Glomerular visceral epithelial cell (primary cell): ENCODE measurements around the gene FHOD1.

Experiments used
- DNase-seq: peaks from one replicate; pipeline ENCODE4 v3.0.0-alpha.2; 2016; ENCODE audit errors: extremely low spot score

The FHOD1 gene

DNA sequence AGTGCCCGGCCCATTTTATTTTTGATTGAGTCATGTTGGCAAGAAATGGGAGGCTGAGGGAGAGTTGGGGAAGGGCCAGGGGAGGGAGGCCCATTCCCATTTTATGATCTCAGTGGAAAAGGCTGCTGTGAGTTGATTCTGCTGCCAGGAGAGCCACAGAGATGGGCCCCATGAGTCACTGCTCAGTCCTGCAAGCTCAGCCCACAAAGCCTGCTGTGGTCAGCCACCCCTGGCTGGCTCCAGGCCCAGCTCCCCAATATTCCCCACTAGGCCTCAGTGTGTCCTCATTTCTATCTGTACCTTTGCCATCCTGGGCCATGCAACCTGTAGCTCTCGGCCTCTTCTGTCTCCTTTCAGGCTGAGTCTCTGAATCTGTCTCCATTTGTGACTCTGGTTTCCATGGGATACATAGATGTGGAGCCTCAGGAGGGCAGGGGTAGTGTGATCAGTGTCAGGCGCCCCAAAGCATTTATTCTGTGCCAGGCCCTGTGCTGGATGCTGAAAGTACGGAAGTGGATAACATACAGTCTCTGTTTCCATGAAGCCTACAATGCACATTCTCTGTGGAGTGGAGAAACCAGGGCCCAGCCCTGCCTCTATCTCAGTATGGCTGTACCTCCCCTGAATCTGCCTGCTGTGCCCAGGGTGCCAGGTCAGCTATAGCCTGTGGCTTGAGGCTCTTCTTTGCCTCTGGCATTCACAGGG is 30.2 kb upstream of the FHOD1 start:
- DNase-seq, result peak; percentile 98

DNA sequence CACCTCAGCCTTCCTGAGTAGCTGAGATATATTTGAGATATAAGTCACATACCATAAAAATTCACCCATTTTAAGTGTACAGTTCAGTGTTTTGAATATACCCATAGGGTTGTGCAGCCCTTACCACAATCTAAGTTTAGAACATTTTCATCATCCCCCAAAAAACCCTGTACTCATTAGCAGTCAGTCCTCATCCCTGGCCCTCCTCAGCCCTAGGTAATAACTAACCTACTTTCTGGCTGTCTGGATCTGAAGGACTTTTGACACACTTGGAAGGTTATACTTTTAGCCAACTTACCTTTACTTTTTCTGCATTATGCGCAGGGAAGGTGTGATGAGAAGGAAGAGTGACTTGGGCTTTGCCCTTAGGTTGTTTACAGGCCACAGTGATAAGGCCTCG is 28.0 kb upstream of the FHOD1 start:
- DNase-seq, result no peak

DNA sequence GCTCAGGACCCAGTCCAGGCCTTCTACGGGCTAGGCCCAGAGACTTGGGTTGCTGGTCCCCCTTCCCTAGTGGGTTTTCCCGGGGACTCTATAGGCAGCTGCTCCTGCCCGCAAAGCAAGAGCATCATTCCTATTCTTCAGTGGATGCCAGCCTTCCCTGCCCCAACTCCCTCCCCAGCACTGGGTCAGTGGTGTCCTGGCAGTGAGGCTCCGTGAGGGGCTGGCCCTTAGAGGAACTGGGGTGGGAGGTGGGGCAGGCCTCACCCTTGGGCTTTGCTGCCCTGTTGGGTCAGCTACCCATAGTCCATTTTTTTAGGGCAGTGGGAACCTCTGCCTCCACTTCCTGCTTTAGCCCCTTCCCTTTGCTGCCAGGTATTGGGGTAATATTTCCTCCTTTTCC is 24.2 kb upstream of the FHOD1 start:
- DNase-seq, result no peak

DNA sequence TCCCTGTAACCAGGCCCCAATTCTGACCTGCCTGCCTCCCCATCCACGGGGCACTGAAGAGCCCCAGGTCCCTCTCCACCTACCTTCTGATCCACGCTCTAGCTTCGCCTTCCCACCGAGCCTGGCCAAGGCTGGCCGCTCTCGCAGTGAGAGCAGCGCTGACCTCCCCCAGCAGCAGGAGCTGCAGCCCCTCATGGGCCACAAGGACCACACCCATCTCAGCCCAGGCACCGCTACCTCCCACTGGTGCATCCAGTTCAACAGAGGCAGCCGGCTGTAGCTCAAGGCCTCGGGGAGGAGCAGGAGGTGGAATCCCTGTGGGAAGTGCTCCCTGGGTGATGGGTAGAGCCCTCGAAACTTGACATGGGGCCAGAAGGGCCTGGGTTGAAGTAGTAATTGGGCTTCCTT is 23.7 kb upstream of the FHOD1 start:
- DNase-seq, result no peak

DNA sequence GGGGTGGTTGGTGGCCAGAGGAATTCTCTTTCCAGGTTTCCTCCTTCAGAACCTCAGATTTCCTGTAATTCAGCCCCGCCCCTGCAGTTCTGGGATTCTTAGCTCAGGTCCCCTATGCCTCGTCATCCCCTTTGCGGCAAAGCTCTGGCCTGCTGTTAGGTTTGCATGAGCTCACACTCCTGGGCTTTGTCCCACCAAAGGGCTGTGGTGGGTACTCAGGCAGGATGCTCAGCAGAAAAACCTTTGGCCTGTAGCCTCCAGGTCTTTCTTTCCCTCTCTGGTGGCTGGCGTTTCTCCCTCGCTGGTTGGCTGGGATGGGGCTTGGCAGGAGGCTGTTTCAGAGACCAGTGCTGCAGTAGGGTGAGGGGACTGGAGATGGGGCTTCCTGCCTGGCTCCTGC is 22.5 kb upstream of the FHOD1 start:
- peak; percentile 84 for DNase-seq

DNA sequence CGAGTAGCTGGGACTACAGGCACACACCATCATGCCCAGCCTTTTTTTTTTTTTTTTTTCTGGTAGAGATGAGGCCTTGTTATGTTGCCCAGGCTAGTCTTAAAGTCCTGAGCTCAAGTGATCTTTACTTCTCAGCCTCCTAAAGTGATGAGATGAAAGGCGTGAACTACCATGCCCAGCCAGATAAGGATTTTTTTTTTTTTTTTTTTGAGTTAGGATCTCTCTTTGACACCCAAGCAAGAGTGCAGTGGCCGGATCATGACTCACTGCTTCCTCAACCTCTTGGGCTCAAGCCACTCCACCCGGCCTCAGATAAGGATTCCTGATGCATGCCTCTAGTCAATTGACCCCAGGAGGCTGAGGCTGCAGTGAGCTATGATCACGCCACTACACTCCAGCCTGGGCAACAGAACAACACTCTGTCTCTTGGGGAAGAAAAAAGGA is 20.9 kb upstream of the FHOD1 start:
- peak; percentile 89 for DNase-seq

DNA sequence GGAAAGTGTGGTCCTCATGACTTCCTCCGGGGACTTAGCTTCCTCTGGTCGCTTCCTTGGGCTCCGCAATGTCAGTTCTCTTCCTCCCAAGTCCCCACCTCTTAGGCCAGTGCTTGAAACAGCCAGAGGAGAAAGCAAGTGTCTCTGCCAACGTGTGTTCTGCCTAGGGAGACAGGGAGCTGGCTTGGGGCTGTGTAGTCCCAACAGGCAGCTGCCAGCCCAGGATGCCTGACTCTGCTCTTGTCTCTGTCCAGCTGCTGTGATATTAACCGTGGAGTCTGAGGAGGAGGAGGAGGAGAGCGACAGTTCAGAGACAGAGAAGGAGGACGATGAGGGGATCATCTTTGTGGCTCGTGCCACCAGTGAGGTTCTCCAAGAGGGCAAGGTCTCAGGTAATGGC is 18.6 kb upstream of the FHOD1 start:
- no peak for DNase-seq

DNA sequence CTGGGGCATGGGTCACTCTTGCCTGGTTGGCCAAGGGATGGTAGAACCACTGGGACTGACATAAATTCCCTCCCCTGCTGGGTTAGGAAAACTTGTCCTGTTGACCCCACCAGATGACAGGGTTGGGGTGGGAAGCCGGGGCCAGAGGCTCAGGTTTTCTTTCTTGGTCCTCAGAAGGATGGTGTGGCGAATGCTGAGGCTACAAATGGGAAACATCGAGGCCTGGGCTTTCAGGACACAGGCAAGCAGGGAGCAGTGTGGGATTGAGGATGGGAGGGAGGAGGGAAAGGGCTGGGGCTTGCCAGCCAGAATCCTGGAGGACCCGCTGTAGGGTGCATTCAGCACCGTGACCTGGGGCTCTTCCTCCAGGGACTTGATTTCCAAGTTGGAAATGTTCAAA is 17.6 kb upstream of the FHOD1 start:
- DNase-seq, result no peak

DNA sequence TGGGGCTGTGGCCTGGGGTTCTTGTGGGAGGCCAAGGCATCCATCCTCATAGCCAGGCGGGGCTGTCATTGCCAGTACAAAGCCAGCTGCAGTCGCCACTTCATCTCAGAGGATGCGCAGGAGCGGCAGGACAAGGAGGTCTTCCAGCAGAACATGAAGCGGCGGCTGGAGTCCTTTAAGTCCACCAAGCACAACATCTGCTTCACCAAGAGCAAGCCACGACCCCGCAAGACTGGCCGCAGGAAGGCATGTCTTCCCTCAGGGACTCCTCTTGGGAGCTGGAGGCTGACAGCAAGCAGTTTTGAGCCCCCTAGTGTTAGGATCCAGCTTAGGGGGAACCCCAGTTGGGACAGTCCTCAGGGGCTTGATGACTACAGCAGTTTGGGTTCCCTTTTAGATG is 17.0 kb upstream of the FHOD1 start:
- DNase-seq, result no peak

DNA sequence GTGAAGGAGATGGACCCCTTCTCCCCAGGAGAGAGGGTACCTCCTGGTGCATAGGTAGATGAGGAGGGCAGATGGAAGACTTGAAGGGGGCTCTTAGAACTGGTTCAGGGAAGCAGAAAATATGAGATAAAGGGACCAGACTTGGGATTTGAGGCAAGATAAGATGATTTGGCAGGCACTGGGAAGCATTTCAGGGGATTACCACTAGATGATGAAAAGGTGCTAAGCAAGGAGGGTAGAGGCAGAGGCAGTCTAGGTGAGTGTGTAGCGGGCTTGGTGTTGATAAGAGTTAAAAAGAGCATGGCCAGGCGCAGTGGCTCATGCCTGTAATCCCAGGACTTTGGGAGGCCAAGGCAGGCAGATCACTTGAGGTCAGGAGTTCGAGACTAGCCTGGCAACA is 15.9 kb upstream of the FHOD1 start:
- no peak for DNase-seq

DNA sequence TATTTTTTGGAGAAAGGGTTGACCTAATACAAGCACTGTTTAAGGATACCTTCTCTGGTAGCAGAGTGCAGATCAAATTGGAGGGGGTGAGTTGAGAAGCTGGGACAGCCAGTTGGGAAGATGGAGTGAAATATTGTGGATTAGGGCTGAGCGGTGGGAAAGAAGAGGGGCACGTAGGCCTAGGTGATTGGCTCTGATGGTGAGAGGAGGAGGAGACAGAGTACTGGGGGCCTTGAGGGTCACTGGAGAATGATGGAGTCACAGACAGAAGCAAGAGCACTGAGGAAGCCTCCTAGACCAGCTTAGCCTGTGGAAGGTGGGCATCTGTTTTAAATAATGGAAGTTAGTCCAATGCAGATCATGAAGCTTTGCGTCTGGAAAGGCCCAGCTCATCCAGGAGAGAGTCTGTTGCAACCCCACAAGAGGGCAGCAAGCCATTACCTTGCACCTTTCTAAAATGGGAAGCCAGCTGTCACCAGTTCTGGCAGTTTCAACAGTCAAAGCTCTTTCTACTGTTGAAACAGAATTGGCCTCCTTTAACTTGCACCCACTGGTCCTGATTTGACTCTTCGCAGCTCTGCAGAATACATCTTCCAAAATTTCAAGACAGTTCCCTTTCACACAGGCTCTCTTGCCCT is 13.3 kb upstream of the FHOD1 start:
- peak; percentile 53 for DNase-seq

DNA sequence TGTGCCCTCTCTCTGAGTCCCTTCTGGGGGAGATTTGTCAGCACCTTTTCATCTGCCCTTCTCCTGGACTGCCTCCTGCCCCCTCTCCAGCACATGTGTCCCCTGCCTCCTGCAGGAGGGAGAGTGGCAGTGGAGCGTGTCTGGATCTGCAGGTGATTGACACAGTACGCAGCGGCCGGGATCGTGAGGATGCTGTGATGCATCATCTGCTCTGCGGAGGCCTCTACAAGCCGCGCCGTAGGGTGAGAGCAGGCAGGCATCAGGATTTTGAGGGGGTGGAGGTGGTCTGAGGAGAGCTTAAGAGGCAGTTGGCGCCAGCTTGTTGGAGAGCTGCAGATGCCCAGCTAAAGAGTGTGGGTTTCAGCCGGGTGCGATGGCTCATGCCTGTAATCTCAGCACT is 12.4 kb upstream of the FHOD1 start:
- no peak for DNase-seq

DNA sequence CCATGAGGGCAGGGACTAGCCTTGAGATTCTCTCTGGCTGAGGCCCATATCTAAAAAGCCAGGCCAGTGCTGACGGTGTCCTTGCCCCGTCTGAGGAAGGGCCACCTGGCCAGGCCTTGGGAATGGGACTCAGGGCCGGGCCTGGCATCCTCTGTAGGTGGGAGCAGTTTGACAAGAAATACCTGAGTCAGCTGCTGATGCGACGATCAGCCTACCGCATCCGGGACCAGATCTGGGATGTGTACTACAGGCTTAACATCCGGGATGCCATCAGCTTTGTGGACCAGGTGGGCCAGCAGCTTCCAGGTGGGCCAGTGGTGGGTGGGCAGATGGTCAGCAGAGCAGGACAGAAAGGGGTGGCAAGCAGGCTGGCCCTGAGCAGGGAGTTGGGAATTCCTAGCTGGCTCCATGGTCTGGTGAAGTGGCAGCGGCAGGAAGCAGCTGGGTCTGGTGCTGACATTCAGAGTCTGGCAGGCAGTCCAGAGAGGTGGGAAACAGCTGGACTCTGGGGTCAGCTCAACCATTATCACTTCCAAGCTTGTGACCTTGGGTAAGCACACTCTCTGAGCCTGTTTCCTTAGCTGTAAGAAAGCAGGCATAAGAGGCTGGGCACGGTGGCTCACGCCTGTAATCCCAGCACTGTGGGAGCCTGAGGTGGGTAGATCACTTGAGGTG is 11.0 kb upstream of the FHOD1 start:
- no peak for DNase-seq

DNA sequence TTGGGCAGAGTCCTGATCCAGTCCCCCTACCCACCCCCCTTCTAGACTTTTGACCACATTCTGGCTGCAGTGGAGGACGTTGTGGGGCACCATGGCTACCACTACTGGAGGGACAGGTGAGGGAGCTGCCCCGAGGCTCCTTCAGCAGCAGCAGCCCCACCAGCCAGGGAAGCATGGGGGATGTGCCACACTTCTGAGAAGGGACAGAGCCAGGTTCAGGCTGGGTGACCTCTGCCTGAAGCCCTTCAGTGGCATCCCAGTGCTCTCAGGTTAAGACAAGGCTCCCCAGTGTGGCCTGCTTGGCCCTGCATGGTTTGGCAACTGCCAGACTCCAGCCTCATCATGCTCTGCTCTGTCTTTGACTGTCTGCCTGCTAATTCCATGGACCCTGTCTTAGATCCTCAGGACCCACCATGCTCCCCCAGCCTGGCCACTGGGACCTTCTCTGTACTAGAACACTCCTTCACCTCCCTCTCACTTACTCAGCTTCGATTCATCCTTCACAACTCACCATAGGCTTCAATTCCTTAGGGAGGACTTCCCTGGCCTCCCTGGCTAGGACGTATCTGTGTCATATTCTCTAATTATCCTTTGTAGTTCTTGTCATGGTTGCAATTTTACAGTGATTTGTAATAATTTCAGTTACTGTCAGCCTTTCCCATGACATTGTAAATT is 10.3 kb upstream of the FHOD1 start:
- no peak for DNase-seq

DNA sequence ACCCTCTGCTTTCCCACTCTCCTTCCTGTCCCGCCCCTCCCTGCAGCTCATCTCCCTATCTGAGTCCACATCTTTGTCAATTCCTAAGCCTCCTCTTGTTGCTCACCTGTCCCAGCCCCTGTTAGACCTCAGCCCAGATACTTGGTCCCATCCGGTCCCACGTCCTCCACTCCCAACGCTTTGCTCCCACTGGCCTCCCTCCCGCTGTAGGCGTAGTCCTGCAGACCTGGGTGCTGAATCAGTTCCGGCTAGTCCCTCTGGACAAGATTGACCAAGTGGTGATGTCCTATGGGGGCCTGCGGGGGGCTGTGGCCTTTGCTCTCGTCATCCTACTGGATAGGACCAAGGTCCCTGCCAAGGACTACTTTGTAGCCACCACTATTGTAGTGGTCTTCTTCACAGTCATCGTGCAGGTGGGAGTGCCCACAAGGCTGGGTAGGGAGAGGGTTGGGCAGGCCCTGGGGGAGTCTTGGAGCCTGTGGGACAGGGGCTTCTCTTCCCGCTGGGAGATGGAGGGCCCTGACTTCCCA is 9.5 kb upstream of the FHOD1 start:
- no peak for DNase-seq

DNA sequence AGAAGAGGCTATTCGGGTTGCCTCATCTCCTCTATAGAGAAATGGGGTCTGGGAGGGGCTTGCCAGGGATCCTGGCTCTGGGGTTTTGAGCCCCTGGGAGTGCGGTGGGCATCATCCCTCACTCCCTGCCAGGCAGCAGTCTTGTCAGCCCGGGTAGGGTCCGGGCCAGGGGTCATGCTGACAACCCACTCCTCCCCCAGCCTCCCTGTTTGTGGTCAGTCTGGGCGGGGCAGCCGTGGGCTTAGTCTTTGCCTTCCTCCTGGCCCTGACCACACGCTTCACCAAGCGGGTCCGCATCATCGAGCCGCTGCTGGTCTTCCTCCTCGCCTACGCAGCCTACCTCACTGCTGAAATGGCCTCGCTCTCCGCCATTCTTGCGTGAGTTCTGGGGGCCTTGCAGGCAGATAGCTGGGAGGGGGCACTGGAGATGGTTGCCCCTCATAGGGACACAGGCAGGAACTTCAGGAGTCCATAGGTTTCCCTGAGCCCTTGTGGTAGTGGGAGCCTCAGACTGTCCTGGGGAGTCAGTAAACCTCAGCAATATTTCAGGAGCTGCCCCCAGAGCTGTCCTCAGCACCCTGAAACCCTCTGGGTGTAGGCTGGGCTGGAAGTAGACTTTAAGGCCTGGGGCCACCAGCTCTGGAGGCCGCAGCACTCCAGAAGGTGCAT is 8.4 kb upstream of the FHOD1 start:
- DNase-seq, result no peak

DNA sequence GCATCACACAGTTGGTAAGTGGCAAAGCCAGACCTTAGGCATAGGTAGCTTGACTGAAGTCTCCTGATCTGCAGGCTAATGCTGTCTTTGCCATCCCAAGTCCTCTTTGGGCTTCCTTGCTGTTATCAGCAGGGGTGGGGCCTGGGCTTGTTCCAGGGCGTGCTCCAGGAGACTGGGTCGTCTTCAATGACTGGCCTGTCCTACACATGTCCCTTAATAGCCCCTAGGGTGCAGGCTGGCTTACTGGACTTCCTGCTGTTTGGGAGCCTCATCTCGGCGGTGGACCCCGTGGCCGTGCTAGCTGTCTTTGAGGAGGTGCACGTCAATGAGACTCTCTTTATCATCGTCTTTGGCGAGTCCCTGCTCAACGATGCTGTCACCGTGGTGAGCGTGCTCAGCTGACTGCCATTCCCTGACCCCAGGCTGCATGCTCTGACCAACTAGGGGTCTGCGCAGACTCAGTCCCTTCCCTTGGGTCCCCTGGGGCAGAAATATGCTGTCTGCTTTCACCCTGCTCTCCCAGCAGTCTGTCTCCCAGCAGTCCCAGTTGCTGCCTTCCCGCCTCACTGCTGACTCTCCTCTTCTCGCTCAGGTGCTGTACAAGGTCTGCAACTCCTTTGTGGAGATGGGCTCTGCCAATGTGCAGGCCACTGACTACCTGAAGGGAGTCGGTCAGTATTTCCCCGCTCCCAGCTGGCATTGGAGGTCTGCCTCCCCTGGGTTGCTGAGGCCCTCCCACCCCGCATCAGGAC is 7.7 kb upstream of the FHOD1 start:
- no peak for DNase-seq

DNA sequence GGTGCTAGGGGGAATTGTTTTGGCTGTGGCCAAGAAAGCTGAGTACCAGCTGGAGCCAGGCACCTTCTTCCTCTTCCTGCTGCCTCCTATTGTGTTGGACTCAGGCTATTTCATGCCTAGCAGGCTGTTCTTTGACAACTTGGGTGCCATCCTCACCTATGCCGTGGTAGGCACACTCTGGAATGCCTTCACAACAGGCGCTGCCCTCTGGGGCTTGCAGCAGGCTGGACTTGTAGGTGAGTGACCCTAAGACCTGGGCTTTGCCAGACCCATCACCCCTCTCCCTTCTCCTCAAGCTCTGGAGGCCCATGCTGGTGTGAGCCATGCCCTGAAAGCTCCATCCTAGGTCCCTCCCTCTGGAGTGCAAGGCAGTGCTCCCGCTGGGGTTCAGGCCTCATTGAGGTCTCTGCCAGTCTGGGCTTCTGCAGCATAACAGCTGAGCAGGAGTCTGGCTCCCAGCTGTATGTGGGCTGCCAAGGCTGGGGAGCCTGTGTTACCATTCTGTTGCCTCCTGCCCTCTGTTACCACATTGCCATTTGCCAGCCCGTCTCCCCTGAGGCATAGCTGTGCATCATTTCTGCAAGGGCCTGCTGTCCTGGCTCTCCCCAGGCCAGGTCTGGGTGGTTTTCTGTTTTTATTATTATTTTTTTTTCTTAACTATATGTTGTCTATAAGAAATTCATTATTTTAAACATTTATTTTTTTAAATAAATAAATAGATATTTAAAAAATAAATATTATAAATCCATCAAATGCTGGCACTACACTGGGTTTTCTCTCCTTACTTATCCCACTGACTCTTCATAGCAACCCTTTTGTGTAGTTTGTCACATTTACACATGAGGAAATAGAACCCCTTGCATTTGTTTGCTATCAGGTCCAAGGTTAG is 5.6 kb upstream of the FHOD1 start:
- DNase-seq, result no peak

DNA sequence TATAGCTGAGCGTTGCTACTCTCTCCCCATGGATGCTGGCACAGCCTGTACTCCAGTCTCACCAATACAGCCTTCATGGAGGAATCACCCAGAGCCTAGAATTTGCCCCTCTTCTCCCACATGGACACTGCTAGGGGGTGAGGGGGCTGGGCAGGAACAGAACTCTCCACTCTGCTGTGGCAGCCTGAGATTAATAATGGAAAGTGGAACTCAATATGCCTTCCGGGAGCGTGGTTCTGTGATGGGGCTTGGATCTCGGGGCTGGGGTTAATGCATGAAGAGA is 2.7 kb upstream of the FHOD1 start:
- no peak for DNase-seq
